HuH-7.5 (cell line): ENCODE data around the gene CHPF.

Source experiments
- DNase-seq: peaks from one replicate; pipeline ENCODE4 v3.0.0; 2011; ENCODE audit warnings: low spot score

Gene CHPF

DNA sequence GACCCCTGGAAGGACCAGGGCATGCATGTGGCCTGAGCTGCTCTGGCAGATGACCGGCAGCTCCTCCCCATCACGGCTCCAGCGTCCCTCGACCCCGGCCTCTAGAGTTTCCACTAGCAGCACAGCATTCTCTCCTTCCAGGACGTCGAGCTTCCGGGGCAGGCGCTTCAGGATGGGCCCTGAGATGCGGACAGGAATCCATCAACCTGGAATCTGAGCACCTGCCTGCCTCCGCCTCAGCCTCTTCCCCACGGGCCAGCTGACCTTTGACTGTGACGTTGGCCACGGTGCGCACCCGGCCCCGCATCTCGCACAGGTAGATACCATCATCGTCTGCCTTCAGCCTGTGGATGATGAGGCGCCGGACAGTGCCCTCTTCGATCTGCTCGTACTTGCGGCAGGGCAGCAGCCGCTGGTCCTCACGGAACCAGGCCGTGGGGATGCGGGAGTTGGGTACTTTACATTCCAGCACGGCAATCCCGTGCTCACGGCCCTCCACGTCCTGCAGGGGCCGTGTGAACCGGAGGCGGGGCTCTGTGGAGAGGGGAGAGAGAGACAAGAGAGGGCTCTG, 24.3 kb upstream of the CHPF start:
- peak; percentile 3 for DNase-seq

DNA sequence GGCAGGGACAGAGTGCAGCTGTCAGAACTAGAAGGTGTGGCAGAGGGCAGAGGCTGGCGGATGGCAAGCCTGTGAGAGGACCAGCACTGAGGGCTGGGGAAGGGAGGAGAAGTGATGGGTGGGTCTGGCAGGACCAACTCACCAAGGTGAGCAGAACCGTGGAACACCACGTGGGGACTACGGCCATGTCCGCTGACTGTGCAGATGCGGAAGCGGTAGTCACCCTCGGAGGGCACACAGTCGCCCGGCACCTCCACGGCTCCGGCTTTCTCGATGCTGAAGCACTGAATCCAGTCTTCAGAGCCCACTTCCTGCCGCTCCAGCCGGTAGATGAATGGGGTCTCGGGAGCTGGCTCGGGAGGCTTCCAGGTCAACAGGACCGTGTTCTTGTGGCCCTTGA, 23.5 kb upstream of the CHPF start:
- peak; percentile 7 for DNase-seq

DNA sequence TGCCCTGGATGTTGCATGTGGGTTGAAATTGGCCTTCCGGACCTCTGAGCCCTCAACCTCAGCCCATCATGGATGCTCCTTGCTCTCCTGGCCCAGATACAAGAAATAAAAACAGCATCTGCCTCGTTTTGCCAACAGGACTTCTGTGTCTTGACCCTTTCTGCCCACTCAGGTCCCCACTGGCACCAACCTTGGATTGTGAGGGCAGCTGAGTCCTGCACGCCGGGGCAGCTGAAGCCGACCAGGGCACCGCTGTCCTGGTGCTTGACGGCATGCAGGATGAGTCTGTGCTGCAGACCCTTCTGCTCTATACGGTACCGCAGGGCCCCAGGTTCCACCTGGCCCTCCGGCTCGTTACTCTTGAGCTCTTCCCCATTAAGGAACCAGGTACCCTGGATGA, 23.0 kb upstream of the CHPF start:
- DNase-seq = peak; percentile 0

DNA sequence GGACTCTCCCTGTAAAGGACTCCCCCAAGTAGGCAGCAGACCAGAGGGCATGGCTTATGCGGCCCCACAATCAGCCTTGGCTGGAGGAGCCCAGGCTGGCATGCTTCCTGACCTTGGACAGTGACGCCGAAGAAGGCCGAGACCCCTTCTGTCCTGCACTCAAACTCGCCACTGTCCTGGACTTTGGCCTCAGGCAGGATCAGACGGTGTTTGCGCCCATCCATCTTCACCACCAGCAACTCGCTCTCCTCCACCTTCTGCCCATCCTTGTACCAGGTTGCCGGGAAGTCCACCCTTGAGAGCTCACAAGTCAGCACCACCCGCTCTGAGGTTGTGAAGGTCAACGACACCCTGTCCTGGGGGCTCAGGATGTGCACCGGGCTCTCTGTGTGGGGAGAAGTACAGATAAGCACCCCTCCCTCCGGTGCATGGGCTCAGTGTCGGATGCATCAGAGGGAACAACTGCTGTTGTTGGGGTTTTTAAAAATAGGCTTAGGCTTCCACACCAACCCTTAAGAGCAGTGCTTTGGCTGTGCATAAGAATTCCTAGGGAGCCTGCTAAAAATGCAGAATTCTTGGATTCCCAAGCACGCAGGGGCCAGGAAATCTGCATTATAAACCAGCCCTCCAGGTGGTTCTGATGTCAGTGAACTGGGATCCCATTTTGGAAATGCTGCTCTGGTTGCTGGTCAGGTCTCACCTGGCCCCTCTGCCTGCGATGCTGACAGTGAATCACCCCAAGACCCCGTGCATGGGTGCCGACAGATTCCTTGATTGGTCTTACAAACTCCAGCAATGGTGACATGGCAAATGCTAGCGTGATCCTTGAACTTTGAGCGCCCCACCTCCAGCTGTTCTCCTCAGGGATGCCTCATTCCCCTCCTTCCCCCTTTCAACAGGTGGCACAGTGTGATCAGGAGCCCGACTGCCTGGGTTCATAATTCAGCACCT, 21.8 kb upstream of the CHPF start:
- peak; percentile 1 for DNase-seq

DNA sequence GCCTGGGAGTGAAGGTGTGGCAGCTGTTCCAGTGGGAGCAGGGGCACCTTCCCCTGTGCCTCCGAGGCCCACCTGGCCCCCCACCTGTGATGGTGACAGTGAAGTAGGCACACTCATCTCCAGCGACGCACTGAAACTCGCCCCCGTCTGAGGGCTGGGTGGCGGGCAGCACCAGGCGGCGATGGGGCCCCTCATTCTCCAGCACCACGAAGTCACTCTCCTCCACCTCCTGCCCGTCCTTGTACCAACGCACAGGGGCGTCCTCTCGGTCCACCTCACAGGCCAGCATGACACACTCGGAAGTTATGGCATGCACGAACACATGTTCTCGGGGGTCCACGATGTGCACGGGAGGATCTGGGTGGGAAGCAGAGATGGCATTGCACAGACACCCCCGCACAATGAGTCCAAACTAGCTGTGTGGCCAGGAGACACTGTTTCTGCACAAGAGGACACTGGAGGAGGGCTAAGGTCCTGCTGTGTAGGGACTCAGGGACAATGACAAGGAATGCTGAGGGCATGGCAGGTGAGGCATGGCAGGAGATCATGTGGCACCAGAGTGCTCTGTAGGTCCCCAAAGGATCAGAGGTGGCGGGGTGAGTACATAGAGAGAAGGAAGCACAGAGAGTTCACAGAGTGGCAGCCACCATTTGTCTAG, 19.8 kb upstream of the CHPF start:
- DNase-seq = no peak

DNA sequence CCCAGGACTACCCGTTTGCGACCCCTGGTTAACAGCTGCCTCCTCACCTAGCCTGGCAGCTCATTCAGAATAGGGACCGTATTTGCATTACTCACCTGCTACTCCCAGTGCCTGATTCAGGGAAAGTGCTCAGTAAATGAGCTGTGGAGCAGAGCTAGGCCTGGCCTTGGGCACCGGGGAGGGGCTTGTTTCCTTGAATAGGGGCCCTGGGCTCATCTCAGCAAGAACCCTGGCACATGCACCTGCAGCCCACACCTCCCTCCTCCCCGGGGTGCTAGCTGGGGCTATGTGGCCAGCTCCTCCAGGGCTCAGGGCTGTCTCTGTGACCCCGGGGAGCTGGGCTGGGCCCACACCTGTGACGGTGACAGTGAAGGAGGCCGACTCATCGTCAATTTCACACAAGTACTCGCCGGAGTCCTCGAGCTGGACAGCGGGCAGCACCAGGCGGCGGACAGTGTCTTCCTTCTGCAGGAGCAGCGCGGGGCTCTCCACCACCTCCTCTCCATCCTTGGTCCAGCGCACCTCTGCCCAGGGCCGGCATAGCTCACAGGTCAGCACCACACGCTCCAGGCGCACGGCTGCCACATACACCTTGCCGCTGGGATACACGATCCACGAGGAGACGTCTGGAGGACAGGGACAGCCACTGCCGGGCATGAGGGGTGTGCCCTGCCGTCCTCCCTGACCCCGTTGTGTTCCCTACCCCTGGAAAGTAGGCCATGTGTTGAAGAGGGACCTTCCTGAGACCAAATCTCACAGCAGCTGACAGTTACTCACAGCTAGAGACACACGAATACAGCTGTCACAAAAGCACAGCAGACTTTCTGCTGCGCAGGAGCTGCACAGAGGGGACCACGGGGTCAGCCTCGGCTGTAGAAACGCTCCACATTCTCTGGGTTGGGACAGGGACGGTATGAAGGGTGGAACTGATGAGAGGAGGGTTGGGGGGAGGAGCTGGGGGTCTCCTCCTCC, 18.7 kb upstream of the CHPF start:
- DNase-seq = no peak

DNA sequence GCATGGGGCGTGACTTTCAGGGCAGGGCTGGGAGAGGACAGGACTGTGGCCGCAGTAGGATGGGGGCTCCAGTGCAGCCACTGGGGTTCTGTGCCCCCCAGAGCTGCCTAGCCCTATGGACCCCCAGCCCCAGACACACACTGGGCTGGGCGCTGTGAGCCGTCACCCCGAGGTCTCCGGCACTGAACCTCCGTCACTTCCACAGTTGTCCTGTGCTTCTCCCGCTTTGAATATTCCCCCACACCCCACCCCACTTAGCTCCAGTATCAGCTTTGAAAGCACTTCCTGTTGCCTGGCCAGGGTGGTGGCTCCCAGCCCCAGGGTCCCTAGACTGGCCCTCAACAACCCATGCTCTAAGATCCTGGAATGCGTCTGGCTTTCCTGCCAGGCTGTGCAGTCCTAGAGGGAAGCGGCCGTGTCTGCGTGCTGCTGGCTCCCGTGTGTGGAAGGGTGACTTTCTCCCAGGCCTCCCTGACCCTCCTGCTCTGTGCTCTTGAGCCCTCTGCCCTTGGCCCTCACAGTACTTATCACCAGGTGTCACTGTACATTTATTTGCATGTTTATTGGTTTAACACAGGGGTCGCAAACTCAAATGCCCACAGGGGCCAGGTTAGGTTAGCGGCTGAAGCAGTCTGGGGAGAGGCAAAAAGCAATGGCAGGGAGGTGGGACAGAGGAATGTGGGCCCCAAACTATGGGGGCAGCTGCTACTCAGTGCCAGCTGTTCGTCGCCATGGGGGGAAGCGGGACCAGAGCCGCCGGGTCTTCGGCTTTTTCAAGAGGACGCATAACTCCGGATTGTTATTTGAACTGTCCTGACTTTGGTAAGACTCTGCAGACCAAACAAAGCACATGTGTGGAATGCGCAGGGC, 17.8 kb upstream of the CHPF start:
- no peak for DNase-seq

DNA sequence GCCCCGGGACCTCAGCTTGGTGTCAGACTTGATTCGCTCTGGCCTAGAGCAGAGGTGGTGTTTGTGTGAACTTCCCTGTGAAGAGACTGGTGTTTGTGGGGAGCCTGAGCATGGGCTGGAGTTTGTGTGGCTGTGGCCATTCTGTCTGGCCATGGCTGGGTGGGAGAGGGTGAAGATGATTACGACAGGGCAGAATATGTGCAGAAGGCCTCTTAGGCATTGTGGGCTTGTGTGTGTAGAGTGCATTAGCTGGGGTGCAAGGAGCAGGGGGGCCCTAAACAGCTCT, 17.2 kb upstream of the CHPF start:
- no peak for DNase-seq

DNA sequence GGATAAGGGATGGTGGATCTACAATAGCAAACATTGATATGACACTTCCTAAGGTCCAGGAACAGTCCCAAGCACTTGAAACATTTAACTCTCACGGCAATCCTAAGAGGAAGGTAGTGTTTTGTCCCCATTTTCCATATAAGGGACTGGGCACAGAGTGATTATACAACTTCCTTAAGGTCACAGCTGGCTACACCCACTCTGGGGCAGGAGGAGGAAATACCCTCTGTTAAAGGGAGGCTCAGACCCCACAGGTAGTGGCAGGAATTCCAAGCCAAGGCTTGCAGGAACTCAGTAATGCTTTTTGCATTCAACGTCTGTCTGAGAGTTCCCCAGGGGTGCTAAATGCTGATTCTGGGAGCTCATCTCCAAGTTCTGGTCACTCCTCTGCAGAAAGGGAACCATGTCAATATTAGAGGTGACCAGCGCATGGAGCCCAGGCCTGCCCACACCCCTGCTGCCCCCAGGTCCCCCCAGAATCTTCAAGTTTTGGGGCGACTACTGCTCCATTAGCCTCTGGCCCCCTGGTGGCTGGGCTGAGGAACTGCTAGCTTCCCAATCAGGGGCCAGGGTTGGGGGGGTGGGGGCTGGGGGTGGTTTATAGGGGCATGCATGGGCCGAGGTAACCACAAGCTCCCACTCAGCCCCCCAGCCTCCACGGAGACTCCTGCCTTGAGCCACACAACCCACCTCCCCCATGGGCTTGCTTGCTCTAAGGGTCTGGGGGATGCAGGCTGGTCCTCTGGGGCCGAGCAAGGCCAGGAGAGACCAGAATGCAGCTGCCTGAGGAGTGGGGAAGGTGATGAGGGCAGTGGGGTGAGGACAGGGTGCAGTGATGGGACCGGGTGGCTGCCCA, 16.7 kb upstream of the CHPF start:
- peak; percentile 78 for DNase-seq

DNA sequence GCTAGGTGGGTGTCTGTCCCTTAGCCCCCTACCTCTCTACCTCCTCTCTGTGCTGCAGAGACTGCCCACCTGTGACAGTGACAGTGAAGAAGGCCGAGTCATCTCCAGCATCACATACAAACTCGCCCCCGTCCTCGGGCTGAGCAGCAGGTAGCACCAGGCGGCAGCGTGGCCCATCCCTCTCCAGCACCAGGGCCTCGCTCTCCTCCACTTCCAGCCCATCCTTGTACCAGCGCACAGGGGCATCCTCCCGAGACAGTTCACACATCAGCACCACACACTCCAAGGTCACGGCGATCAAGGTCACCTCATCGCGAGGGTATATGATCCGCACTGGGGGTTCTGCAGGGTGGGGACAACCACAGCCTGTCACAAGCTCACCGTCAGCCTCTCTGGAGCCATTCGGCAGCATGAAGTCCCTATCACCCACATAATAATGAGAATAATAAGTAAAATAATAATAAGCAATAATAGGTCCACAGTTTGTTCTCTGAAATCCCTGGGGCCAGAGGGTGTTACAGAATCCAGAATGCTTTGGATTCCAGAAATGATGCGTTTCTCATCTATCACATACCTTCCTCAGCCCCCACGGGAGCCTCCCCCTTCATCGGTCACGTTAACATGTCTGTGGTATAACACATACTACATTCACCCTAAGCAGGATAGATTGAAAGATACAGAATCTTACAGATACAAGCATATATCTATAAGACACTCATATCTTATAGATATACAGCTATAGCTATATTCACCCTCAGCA, 15.7 kb upstream of the CHPF start:
- DNase-seq = no peak

DNA sequence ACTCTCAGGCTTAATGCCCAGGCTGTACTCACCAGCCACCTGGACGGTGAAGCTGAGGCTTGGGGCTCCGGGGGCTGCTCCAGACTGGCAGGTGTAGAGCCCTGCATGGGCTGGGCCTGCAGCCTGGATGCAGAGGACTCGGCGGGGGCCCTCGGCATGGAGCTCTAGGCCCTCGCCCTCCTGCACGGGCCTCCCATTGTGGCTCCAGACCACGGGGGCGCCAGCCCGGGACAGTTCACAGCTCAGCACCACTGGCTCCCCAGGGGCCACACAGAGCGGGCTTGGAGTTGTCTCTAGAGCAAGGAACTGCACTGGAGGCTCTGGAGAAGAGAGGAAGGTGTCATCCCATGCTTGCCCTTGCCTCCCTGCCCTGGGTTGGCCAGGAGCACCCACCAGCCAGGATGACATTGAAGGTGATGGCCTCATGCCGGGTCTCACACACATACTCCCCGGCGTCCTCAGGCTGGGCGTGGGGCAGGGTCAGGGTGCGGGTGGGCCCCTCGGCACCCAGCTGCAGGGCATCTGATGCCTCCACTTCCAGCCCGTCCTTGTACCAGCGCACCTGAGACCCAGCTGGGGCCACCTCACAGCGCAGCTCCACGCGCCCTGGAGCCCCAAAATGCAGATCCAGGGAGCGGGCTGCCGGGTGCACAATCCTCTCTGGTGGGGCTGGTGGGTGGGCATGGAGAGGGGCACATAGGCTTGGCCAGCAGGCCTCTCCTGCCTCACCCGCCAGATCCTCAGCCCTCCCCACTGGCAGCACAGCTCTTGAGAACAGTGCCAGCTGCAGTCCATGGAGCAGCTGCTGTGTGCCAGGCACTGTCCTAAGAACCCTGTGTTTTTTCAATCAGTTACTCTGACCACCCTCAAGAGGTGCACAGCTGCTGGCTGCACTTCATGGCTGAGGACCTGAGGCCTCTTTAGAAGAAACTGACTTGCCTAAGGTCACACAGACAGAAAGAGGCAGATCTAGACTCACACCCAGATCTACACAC, 14.5 kb upstream of the CHPF start:
- no peak for DNase-seq

DNA sequence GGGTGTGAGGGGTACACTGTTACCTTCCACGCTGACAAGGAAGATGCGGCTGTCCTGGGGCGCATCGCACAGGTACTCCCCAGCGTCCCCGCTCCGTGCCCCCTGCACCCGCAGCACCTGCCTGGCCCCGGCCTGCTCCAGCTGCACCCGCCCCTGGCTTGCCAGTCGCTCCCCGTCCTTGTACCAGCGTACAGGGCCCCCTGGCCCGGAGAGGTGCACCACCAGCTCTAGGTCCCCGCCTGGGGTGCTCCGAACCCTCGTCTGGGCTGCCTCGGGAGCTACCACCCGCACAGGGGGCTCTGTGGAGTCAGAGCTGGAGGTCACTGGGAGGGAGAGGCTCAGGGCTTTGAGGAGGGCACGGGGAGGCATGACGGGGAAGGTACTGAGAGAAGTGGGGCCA, 13.7 kb upstream of the CHPF start:
- DNase-seq = no peak

DNA sequence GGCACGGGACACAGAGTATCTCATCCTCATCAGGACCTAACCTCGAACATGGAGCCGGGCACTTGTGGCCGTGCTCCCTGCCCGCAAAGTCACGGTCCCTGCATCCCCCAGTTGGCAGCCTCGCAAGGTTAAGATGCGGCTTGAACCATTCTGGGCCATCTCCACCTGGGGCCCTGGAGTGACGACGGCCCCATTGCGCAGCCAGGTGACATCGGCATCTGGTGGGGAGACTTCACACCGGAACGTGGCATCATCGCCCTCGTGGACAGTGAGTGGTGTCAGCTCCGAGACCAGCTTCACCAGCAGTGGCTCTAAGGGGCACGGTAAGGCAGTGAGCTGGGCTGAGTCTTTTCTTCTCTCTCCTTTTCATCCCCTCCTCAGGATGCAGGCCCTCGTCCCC, 12.8 kb upstream of the CHPF start:
- DNase-seq = no peak

DNA sequence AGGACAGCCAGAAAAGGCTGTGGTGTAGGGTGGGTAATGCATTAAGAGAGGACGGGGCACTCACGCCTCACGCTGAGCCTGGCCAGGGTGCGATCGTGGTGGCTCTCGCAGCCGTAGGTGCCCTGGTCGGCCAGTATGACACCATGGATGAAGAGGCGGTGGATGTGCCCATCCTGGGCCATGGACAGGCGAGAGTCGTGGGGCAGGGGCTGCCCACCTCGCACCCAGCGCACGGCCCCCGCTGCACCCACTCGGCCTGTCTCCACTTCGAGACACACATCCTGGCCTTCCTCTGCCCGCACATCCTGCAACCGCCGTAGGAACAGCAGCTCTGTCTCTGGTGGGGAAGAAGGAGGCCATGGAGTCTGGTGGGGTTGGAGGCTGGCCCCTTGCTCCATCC, 12.3 kb upstream of the CHPF start:
- no peak for DNase-seq

DNA sequence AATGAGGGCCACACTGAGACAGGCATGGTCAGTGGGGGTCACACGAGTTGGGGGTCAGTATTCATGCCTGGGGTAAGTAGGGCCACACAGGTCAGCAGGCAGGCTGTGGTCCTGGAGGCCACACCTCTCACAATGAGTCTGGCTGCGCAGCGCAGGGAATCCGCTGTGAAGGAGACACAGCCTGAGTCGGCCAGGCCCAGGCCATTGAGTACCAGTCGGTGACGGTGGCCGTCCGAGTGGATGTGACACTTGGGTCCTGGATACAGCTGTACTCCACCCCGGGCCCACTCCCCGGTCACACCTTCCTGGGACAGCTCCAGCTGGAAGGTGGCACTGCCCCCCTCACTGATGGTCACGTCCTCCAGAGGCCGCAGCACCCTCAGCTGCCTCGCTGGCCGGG, 10.7 kb upstream of the CHPF start:
- no peak for DNase-seq

DNA sequence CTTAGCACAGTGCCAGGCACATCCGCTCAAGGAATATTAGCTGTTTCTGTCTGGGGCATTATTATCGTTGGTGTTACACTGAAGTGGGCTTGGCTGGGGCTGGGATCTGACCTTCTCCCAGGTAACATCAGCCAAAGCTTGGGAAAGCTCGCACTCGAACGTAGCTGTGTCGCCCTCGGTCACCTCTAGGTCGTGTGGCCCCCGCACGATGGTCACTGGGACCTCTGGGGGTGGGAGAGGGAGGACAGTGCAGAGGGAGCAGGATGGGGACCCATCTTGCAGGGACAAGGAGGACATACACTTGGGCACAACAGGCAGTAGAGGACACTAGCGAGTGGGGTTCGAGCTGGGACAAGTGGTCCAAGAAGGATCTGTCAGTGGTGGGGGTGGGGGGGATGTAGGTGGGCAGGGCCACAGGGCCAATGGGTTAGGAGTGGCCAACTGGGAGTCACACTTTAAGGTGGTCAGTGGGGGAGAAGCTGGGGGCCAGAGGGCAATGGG, 9.9 kb upstream of the CHPF start:
- no peak for DNase-seq

DNA sequence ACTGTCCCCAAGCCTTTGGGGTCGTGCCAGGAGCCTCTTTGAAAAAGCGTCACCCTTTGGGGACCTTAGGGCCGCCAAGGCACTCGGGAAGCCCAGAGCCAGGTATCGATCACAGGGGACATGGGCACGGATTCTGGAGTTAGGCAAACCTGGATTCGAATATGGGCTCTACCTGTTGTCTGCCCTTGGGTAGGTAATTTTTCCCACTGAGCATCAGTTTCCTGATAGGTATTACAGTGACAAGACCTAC, 9.5 kb upstream of the CHPF start:
- DNase-seq = no peak

DNA sequence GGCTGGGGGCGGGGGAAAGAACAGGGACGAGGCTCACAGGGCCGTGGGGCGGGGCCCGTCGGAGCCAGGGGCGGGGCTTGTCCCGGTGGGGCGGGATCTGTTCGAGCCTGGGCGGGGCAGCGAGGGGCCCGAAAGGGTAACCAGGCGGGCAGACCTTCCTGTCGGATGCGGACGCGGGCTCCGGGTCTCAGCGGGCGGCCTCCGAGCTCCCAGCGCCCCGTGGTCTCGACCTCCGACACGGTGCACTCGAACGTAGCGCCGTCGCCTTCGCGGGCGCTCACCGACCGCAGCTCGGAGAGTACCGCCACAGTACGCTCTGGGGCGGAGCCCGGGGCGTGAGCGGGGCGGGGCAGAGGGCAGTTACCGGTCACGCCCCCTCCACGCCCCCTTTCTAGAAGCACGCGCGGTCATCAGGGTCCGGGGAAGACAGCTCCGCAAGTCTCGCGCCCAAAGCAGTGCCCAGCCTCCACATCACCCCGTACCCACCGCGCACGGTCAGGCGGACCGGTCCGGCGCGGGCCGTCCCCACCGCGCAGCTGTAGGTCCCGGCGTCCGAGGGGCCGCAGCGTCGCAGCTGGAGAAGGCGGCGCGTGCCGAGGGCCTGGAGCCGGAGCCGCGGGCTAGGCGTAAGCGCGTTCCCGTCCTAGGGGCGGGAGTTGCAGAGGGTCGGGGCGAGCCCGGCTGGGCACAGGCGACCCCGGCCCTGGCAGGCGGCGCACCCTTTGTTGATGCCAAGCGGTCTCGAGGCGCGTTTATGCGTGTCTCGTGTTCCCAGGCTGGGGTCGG, 9.0 kb upstream of the CHPF start:
- DNase-seq = peak; percentile 92
